Measurements from ENCODE around the gene MAB21L2. TPM values are rescaled to one million over a fixed set of nuclear protein-coding genes. Genes with fewer than 3 reads are reported as not detected.

MAB21L2 gene
- polyA plus RNA-seq, 3 donors, result not detected

DNA sequence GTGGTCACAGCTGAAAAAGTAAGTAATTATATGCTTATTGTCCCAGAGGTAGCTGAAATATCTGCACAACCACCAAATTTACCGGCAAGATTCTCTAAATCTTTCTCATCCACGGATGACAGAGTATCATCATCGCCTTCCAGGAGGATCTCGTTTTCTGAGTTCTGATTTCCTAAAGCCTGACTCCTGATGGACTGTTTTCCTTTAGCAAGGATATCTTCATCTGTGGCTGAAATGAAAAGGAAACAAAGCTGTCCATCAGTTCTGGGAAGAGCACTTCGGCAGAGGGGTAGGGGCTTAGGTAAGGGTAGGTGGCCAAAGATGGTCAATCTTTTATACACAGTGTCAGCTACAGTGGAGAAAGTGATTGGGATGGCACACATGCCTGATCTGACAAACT lies 8.7 kb downstream of the MAB21L2 start:
- Histone ChIP-seq H3K27ac (ENCODE audit: low read depth in 1 of 2, low read length in 2 of 2) (no peak overlapping the region), H3K79me2 (ENCODE audit: insufficient read depth, low read length) (no peaks in the 10 kb centered on the region), H2AFZ (ENCODE audit: insufficient read depth, low read depth, low read length, poor library complexity, severe bottlenecking) (no peak overlapping the region), H4K20me1 (ENCODE audit: insufficient read depth, low read length) (no peaks in the 10 kb centered on the region), H3K4me1 (ENCODE audit: control insufficient read depth in 1 of 2, insufficient read depth in 2 of 2, low read length in 2 of 2) (no peaks in the 10 kb centered on the region), H3K9ac (ENCODE audit: insufficient read depth, low read length, poor library complexity, severe bottlenecking) (no peak overlapping the region), H3K36me3 (replicated peaks in 1 of 2; ENCODE audit: control insufficient read depth in 1 of 2, insufficient read depth in 2 of 2, low read length in 2 of 2) (no peaks in the 10 kb centered on the region), H3K4me2 (replicated peaks; ENCODE audit: extremely low read depth, low read length, poor library complexity, severe bottlenecking) (no peak overlapping the region), H3K27me3 (ENCODE audit: control insufficient read depth in 2 of 2, insufficient read depth in 2 of 2, low read length in 2 of 2) (no peaks in the 10 kb centered on the region), H3K9me3 (replicated peaks in 1 of 2; ENCODE audit: control insufficient read depth in 1 of 2, insufficient read depth in 1 of 2, low read length in 2 of 2) (no peaks in the 10 kb centered on the region), H3K4me3 (replicated peaks in 1 of 3; ENCODE audit: low read depth in 2 of 3, low read length in 3 of 3) (no peak overlapping the region)
- Mint-ChIP-seq H3K9me3 (no peaks in the 10 kb centered on the region), H3K27me3 (ENCODE audit: low read depth in 3 of 3) (no peaks in the 10 kb centered on the region), H3K4me1 (no peaks in the 10 kb centered on the region), H3K36me3 (peaks cover 4 to 11% of the 10 kb centered on the region in 2 donors), H3K27ac (no peak overlapping the region), H3K4me3 (no peak overlapping the region)
- intact Hi-C loops (cut with micrococcal nuclease), result no loop called here
- DNase-seq, result no peak
- TF ChIP-seq, protein P1, sequence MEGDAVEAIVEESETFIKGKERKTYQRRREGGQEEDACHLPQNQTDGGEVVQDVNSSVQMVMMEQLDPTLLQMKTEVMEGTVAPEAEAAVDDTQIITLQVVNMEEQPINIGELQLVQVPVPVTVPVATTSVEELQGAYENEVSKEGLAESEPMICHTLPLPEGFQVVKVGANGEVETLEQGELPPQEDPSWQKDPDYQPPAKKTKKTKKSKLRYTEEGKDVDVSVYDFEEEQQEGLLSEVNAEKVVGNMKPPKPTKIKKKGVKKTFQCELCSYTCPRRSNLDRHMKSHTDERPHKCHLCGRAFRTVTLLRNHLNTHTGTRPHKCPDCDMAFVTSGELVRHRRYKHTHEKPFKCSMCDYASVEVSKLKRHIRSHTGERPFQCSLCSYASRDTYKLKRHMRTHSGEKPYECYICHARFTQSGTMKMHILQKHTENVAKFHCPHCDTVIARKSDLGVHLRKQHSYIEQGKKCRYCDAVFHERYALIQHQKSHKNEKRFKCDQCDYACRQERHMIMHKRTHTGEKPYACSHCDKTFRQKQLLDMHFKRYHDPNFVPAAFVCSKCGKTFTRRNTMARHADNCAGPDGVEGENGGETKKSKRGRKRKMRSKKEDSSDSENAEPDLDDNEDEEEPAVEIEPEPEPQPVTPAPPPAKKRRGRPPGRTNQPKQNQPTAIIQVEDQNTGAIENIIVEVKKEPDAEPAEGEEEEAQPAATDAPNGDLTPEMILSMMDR (IDR thresholded peaks at IDR 0.05), result no peak
- 100% methylated on average over 3 of the region's 5 CpGs for WGBS (ENCODE audit: insufficient coverage)

DNA sequence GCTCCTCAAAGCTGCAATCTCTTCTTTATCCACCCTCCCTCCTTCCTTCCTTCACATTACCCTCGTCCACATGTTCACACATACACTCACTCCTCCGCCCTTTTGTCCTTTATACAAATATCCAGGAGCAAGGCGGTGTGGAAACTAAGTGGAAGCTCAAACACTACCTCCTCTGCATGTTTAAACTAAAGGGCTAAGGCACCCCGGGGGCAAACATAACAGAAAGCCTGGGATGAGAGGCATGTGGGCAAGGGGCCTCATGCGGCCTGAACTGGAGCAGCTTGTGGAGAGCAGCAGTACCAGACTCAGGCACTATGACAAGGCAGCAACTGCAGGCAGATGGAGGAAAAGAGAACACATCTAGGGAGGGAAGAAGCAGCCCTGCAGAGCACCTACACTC lies 9.5 kb downstream of the MAB21L2 start:
- Mint-ChIP-seq H3K9me3 (no peaks in the 10 kb centered on the region), H3K4me3 (no peak overlapping the region), H3K36me3 (peaks cover 2 to 7% of the 10 kb centered on the region in 2 donors), H3K4me1 (no peaks in the 10 kb centered on the region), H3K27me3 (ENCODE audit: low read depth in 3 of 3) (no peaks in the 10 kb centered on the region), H3K27ac (no peak overlapping the region)
- Histone ChIP-seq H3K4me2 (replicated peaks; ENCODE audit: extremely low read depth, low read length, poor library complexity, severe bottlenecking) (no peak overlapping the region), H2AFZ (ENCODE audit: insufficient read depth, low read depth, low read length, poor library complexity, severe bottlenecking) (no peak overlapping the region), H3K4me3 (replicated peaks in 1 of 3; ENCODE audit: low read depth in 2 of 3, low read length in 3 of 3) (no peak overlapping the region), H4K20me1 (ENCODE audit: insufficient read depth, low read length) (no peaks in the 10 kb centered on the region), H3K27me3 (ENCODE audit: control insufficient read depth in 2 of 2, insufficient read depth in 2 of 2, low read length in 2 of 2) (no peaks in the 10 kb centered on the region), H3K9me3 (replicated peaks in 1 of 2; ENCODE audit: control insufficient read depth in 1 of 2, insufficient read depth in 1 of 2, low read length in 2 of 2) (no peaks in the 10 kb centered on the region), H3K79me2 (ENCODE audit: insufficient read depth, low read length) (no peaks in the 10 kb centered on the region), H3K9ac (ENCODE audit: insufficient read depth, low read length, poor library complexity, severe bottlenecking) (no peak overlapping the region), H3K27ac (ENCODE audit: low read depth in 1 of 2, low read length in 2 of 2) (no peak overlapping the region), H3K36me3 (replicated peaks in 1 of 2; ENCODE audit: control insufficient read depth in 1 of 2, insufficient read depth in 2 of 2, low read length in 2 of 2) (no peaks in the 10 kb centered on the region), H3K4me1 (ENCODE audit: control insufficient read depth in 1 of 2, insufficient read depth in 2 of 2, low read length in 2 of 2) (no peaks in the 10 kb centered on the region)
- intact Hi-C loops (cut with micrococcal nuclease), result no loop called here
- TF ChIP-seq, protein P1 (IDR thresholded peaks at IDR 0.05), result no peak
- 90% methylated on average over 2 of the region's 5 CpGs for WGBS (ENCODE audit: insufficient coverage)
- no peak for DNase-seq
